ACC112 (cell line): ENCODE data around the gene UVSSA.

Experiments
- H2AFZ ChIP-seq: fragments of 200-600 bp; sonication (generic); one replicate; pipeline ENCODE4 v1.6.0; 2017; ENCODE audit warnings: antibody characterized with exemption, low read length; ENCODE audit not compliant: unreplicated experiment
- H3K27ac ChIP-seq: fragments of 200-600 bp; sonication (generic); 2 replicates; pipeline ENCODE4 v1.5.1; 2014; ENCODE audit warnings: low read depth, mild to moderate bottlenecking, antibody characterized with exemption, low read length, moderate library complexity
- H3K27me3 ChIP-seq: fragments of 200-600 bp; sonication (generic); 2 replicates; pipeline ENCODE4 v1.6.1; 2014; ENCODE audit warnings: mild to moderate bottlenecking, antibody characterized with exemption, low read length, moderate library complexity, mixed read lengths; ENCODE audit not compliant: insufficient read depth
- H3K36me3 ChIP-seq: fragments of 200-600 bp; sonication (generic); 2 replicates; pipeline ENCODE4 v1.6.1; 2016; ENCODE audit warnings: mild to moderate bottlenecking, antibody characterized with exemption, low read length, moderate library complexity, mixed read lengths; ENCODE audit not compliant: insufficient read depth
- H3K4me1 ChIP-seq: fragments of 200-600 bp; sonication (generic); one replicate; pipeline ENCODE4 v1.6.1; 2016; ENCODE audit warnings: low read length, mixed read lengths; ENCODE audit not compliant: insufficient read depth, unreplicated experiment, control insufficient read depth
- H3K4me3 ChIP-seq: fragments of 200-600 bp; sonication (generic); 2 replicates; pipeline ENCODE4 v1.5.1; 2014; ENCODE audit warnings: mild to moderate bottlenecking, low read depth, low read length
- H3K79me2 ChIP-seq: fragments of 200-600 bp; sonication (generic); one replicate; pipeline ENCODE4 v1.6.0; 2016; ENCODE audit warnings: low read length; ENCODE audit not compliant: control insufficient read depth, unreplicated experiment, insufficient read depth

The UVSSA gene

GRCh38 chr4:1346781-1347409, at the start of gene UVSSA:
Gene UVSSA (plus strand): TSS chr4:1347208. CDS start chr4:1348092, 884 bp downstream.
- Histone ChIP-seq H3K4me3 (peak within 1 kb of the TSS; percentile 91), H3K4me1 (peaks cover 10% of the 10 kb centered on the region), H3K27me3 (no peaks in the 10 kb centered on the region), H3K79me2 (peaks cover 10% of the 10 kb centered on the region), H3K27ac (peak within 1 kb of the TSS; percentile 93), H3K36me3 (no peaks in the 10 kb centered on the region), H2AFZ (peak within 1 kb of the TSS; percentile 84)

- H3K36me3 ChIP-seq = 0 out of 2 replicates have a peak, but pooled peaks cover 6% of the 10 kb centered on the region
- peaks cover 88% of the 10 kb centered on the region for H3K79me2 ChIP-seq
- H3K4me1 ChIP-seq = peaks cover 28% of the 10 kb centered on the region
- H3K27me3 ChIP-seq = no peaks in the 10 kb centered on the region
- no peak overlapping the region for H3K4me3 ChIP-seq
- H2AFZ ChIP-seq = no peak overlapping the region
- no peak overlapping the region for H3K27ac ChIP-seq
Measured at GRCh38 chr4:1297456-1298325, 49.3 kb upstream of the UVSSA start.

GRCh38 chr4:1298461-1298860, 48.5 kb upstream of the UVSSA start:
- peaks cover 27% of the 10 kb centered on the region for H3K4me1 ChIP-seq
- H2AFZ ChIP-seq = no peak overlapping the region
- H3K79me2 ChIP-seq = peaks cover 87% of the 10 kb centered on the region
- 0 out of 2 replicates have a peak, but pooled peaks cover 8% of the 10 kb centered on the region for H3K36me3 ChIP-seq
- H3K4me3 ChIP-seq = no peak overlapping the region
- no peak overlapping the region for H3K27ac ChIP-seq
- H3K27me3 ChIP-seq = no peaks in the 10 kb centered on the region

DNA sequence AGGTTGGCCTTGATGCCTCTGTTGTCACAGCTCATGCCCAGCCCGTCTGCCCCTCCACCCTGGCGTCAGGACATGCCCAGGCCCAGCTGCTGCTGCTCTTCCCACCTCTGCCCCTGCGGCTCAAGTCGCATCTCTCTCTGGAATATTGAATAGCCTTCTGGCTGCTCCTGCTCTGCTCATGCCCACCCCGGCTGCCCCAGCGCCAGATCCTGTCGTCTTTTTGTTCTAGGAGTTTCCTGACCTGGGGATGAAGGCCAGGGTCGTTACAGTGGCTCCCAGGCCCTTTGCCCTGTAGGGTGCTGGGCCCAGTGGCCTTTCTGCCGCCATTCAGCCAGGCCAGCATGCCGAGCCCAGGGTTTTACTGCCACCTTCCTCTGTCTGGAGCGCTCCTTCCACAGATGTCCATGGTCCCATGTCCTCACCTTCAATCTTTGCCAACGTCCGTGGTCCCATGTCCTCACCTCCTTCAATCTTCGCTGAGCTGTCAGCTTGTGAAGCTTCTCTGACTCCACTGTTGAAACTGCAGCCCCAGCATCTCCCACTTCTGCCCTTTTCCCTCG, 47.6 kb upstream of the UVSSA start:
- 0 out of 2 replicates have a peak, but pooled peaks cover 8% of the 10 kb centered on the region for H3K36me3 ChIP-seq
- peaks cover 17% of the 10 kb centered on the region for H3K4me1 ChIP-seq
- no peaks in the 10 kb centered on the region for H3K27me3 ChIP-seq
- H3K27ac ChIP-seq = no peak overlapping the region
- no peak overlapping the region for H2AFZ ChIP-seq
- no peak overlapping the region for H3K4me3 ChIP-seq
- peaks cover 82% of the 10 kb centered on the region for H3K79me2 ChIP-seq

DNA sequence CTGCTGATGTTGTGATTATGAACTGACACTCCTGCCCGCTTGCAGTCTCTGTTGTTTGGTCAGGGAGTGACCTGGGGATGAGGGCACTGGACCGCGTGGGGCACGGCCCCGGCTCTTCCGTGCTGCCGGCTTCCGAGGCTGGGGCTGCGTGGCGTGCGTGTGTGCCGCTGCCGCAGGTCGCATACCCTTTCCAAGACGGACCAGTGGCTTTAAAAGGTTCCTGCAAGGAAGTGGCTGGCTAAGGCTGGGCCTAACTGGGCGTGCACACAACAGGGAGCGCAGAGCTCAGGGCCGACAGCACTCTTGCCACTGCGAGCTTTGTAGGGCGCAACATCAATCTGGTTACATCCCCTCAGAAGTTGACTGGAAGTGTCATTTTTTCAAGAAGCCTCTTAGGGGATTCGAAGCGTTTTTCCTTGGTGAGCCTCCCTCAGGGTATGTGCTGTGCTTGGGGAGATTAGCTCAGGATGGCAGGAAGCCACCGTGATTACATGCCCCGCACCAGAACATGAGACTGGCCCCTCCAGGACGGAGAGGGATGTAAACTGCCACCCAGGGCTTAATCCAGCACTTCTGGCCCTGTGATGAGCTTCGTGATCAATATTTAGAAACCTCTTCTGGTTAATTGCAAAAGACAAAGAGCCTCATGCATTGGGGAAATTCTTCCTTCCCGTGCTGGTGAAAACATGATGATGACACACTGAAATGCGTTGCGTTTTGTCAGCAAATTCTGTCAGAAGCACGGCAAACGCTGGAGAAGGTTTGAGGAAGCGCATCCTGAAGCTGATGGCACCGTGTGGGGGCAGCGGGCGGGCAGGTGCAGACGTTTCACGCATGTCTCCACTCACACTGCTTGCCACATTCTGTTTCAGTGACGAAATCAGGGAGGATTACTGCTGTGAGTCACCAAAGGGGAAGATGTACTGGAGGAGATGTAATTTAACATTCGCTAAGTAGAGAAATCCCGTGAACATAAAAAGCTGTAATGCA, 46.2 kb upstream of the UVSSA start:
- Histone ChIP-seq H3K4me3 (no peak overlapping the region), H3K79me2 (peaks cover 84% of the 10 kb centered on the region), H3K4me1 (peaks cover 10% of the 10 kb centered on the region), H3K27me3 (no peaks in the 10 kb centered on the region), H2AFZ (no peak overlapping the region), H3K27ac (peak overlapping the region; percentile 30; the same call in 1 of the 2 replicates), H3K36me3 (peaks cover 12% of the 10 kb centered on the region; the same call in 1 of the 2 replicates)

DNA sequence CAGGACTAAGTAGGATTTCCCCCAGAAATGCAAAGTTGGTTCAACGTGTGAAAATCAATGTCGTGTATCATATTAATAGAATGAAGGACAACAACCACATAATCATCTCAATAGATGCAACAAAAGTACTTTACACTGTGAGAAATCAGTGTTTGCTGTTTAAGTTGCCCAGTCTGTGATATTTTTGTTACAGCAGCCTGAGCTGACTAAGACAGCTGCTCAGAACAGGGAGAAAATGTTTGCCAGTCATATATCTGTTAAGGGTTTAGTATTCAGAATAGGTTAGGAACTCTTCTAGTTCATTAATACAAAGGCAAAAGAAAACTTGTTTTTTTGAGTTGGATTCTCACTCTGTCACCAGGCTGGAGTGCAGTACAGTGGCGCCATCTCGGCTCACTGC, 44.8 kb upstream of the UVSSA start:
- Histone ChIP-seq H3K4me1 (peaks cover 10% of the 10 kb centered on the region), H3K27me3 (no peaks in the 10 kb centered on the region), H3K4me3 (no peak overlapping the region), H3K27ac (no peak overlapping the region), H3K36me3 (peaks cover 12% of the 10 kb centered on the region; the same call in 1 of the 2 replicates), H3K79me2 (peaks cover 87% of the 10 kb centered on the region), H2AFZ (no peak overlapping the region)

GRCh38 chr4:1305261-1305711, 41.7 kb upstream of the UVSSA start:
- Histone ChIP-seq H3K36me3 (peaks cover 17% of the 10 kb centered on the region; the same call in 1 of the 2 replicates), H3K27ac (no peak overlapping the region), H3K79me2 (peaks cover 82% of the 10 kb centered on the region), H3K27me3 (no peaks in the 10 kb centered on the region), H3K4me3 (no peak overlapping the region), H3K4me1 (peaks cover 23% of the 10 kb centered on the region), H2AFZ (no peak overlapping the region)

DNA sequence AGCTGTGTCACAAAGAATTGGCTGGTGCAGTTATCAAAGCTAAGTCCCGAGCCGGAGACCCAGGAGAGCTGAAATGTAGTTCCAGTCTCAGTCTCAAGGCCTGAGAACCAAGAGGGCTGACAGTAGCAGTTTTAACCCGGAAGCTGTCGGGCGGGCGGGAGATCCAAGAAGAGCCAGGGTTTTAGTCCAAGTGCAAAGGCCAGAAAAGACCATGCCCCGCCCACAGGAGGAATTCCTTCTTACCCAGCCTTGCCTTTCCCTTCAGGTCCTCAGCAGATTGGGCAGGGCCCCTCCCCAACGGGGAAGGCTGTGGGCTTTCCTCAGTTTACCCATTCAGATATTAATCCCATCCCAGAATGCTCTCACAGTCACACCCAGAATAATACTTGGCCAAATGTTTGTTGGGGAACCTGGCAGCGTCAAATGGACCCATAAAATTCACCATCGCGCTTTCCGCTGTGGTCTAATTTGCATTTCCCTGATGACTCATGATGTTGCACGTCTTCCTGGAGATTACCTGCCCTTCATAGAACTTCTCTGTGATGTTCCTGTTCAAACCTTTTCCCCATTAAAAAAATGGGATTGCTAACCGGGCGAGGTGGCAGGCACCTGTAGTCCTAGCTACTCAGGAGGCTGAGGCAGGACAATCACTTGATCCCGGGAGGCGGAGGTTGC, 41.1 kb upstream of the UVSSA start:
- Histone ChIP-seq H3K79me2 (peaks cover 82% of the 10 kb centered on the region), H3K4me1 (peaks cover 23% of the 10 kb centered on the region), H3K4me3 (no peak overlapping the region), H3K27me3 (no peaks in the 10 kb centered on the region), H3K36me3 (peaks cover 17% of the 10 kb centered on the region; the same call in 1 of the 2 replicates), H2AFZ (no peak overlapping the region), H3K27ac (no peak overlapping the region)

GRCh38 chr4:1307951-1308735, 38.9 kb upstream of the UVSSA start:
- Histone ChIP-seq H2AFZ (no peak overlapping the region), H3K4me1 (peaks cover 17% of the 10 kb centered on the region), H3K4me3 (peak overlapping the region; percentile 78; the same call in 1 of the 2 replicates), H3K36me3 (peaks cover 23% of the 10 kb centered on the region; the same call in 1 of the 2 replicates), H3K79me2 (peaks cover 82% of the 10 kb centered on the region), H3K27ac (peak overlapping the region; percentile 88; the same call in 1 of the 2 replicates), H3K27me3 (no peaks in the 10 kb centered on the region)
